ENCODE data around the gene BIVM. TPM values are rescaled to one million over a fixed set of nuclear protein-coding genes. Genes with fewer than 3 reads are reported as not detected.

BIVM gene
- total and polyA plus RNA-seq, 2 donors (not counting 3 experiments of a cell fraction or from before 2014, with no cell fraction given) = 7.7 to 20.3 TPM

DNA sequence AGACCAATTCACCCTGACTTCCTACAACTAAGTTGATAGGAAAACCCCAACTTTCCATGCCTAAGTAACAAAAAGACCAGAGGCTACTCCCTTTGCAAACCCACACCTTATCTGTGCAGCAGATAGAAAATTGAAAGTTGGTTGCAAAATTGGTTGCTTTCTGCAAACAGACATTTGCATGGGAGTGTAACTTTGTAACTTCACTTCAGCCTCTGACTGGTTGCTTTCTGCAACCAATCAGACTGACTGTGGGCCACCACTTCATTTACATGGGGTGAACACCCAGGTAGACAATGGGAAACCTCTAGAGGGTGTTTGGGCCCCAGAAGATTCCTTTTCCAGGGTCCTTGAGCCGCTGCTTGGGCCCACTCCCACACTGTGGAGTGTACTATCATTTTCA is 35.2 kb upstream of the BIVM start:
- Histone ChIP-seq H2AFZ (ENCODE audit: low read depth, low read length) (no peak overlapping the region), H3K9me1 (replicated peaks; ENCODE audit: control insufficient read depth, extremely low read depth, insufficient read depth, low read length) (no peaks in the 10 kb centered on the region), H3K9me3 (replicated peaks; ENCODE audit: control insufficient read depth, insufficient read depth, low read length) (no peaks in the 10 kb centered on the region), H3K27me3 (ENCODE audit: control insufficient read depth in 2 of 2, insufficient read depth in 2 of 2, low read length in 2 of 2) (no peaks in the 10 kb centered on the region), H3K36me3 (ENCODE audit: control insufficient read depth in 2 of 2, extremely low read depth in 1 of 2, insufficient read depth in 2 of 2, low read length in 2 of 2) (no peaks in the 10 kb centered on the region), H3K27ac (ENCODE audit: insufficient read depth, low read depth, low read length) (no peak overlapping the region), H3K9ac (replicated peaks; ENCODE audit: extremely low read depth, insufficient read depth, low read length) (no peak overlapping the region), H3K4me3 (replicated peaks in 1 of 3; ENCODE audit: insufficient read depth in 1 of 3, low read depth in 1 of 3, low read length in 3 of 3) (no peak overlapping the region), H4K20me1 (replicated peaks; ENCODE audit: control insufficient read depth, extremely low read depth, insufficient read depth, low read length) (no peaks in the 10 kb centered on the region), H3K79me2 (ENCODE audit: control insufficient read depth, insufficient read depth, low read length) (no peaks in the 10 kb centered on the region), H3K4me1 (ENCODE audit: control insufficient read depth, extremely low read depth, insufficient read depth, low read length) (no peaks in the 10 kb centered on the region), H3K4me2 (ENCODE audit: insufficient read depth, low read length) (no peak overlapping the region)
- intact Hi-C loops (cut with micrococcal nuclease) (loop anchor here (2.0 kb wide), 1 partner anchor 13 kb away; no protein-coding TSS in a partner anchor), dilution Hi-C loops (cut with MboI; ENCODE audit: extremely low pct_ligation_motif_present, low sequenced_read_pairs) (no loop called here)
- ChIA-PET POLR2A (no interaction called here), CTCF (no interaction called here)
- TF ChIP-seq FOS (IDR thresholded peaks at IDR 0.05; ENCODE audit: borderline replicate concordance, insufficient read depth, low read length) (no peak), JUN (IDR thresholded peaks at IDR 0.05; ENCODE audit: borderline replicate concordance, insufficient read depth, insufficient read length, low read depth) (no peak), POLR2A (IDR thresholded peaks at IDR 0.05; ENCODE audit: low read depth, low read length) (no peak), POLR2AphosphoS5 (IDR thresholded peaks at IDR 0.05; ENCODE audit: insufficient read depth, low read depth, low read length) (no peak), GATA2 (IDR thresholded peaks at IDR 0.05; ENCODE audit: insufficient read depth, insufficient read length, low read depth, low read length) (no peak), EZH2 (IDR thresholded peaks at IDR 0.05; ENCODE audit: borderline replicate concordance, low read depth, low read length, severe bottlenecking) (no peak), MYC (IDR thresholded peaks at IDR 0.05; ENCODE audit: low read depth, low read length) (no peak)
- TF ChIP-seq, protein P1, sequence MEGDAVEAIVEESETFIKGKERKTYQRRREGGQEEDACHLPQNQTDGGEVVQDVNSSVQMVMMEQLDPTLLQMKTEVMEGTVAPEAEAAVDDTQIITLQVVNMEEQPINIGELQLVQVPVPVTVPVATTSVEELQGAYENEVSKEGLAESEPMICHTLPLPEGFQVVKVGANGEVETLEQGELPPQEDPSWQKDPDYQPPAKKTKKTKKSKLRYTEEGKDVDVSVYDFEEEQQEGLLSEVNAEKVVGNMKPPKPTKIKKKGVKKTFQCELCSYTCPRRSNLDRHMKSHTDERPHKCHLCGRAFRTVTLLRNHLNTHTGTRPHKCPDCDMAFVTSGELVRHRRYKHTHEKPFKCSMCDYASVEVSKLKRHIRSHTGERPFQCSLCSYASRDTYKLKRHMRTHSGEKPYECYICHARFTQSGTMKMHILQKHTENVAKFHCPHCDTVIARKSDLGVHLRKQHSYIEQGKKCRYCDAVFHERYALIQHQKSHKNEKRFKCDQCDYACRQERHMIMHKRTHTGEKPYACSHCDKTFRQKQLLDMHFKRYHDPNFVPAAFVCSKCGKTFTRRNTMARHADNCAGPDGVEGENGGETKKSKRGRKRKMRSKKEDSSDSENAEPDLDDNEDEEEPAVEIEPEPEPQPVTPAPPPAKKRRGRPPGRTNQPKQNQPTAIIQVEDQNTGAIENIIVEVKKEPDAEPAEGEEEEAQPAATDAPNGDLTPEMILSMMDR (IDR thresholded peaks at IDR 0.05; ENCODE audit: extremely low read depth in 1 of 2, insufficient read depth in 1 of 2, low read depth in 1 of 2, low read length in 2 of 2) = no peak
- TF ChIP-seq, protein P2, sequence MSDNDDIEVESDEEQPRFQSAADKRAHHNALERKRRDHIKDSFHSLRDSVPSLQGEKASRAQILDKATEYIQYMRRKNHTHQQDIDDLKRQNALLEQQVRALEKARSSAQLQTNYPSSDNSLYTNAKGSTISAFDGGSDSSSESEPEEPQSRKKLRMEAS (IDR thresholded peaks at IDR 0.05; ENCODE audit: insufficient read depth, insufficient read length) = no peak
- DNase-seq (ENCODE audit: low read depth, low spot score) (no peak), FAIRE-seq (no peak)
- no TSS peak for BruUV-seq (replicated peaks)
